Lower leg skin (tissue), 4 donors: ENCODE results near the gene CFAP73. TPM values are rescaled to one million over a fixed set of nuclear protein-coding genes. Genes with fewer than 3 reads are reported as not detected.

ENCODE experiments used
- DNase-seq, 2 donors: peaks; one replicate each; pipeline ENCODE4 v3.0.0-alpha.2; 2019; ENCODE audit warnings: low spot score in 2 of 2
- H3K4me3 ChIP-seq: fragments of 200-600 bp; sonication (generic); 2 replicates; pipeline ENCODE4 v1.5.1; 2017; ENCODE audit warnings: mild to moderate bottlenecking, low read depth; ENCODE audit not compliant: poor library complexity, severe bottlenecking
- POLR2A ChIP-seq, 2 donors: fragments of 450-650 bp; IDR thresholded peaks; one replicate each; pipeline ENCODE4 v1.6.1; 2016 to 2017; ENCODE audit warnings: antibody characterized with exemption in 2 of 2, mild to moderate bottlenecking in 1 of 2, moderate library complexity in 1 of 2
- WGBS, 2 donors: methylation state at CpG; one replicate each; pipeline ENCODE4 v1.1.5; 2018; 5-methylcytosine and 5-hydroxymethylcytosine counted together
- intact Hi-C: fragments of 100-400 bp; cut with DNase I; formaldehyde crosslinking; loops from one replicate; pipeline ENCODE4 v1.15.0; 2023; ENCODE audit warnings: low total_unique reads
- total RNA-seq, 4 donors: library from RNA; depleted of rRNA; stranded (reverse); fragments of >200 nt; gene quantifications; one replicate each; pipeline ENCODE4 v1.1.0, GENCODE V29; 2016
- TF ChIP-seq, protein P1 (sequence below), 3 donors: fragments of 450-650 bp; IDR thresholded peaks; one replicate each; pipeline ENCODE4 v1.5.1; 2016; ENCODE audit warnings: antibody characterized with exemption in 3 of 3, mild to moderate bottlenecking in 3 of 3, moderate library complexity in 2 of 3

Gene CFAP73
- total RNA-seq, 4 donors from 2014 or later: 0.38 to 4.3 (median 1.9) TPM; not detected in 1

DNA sequence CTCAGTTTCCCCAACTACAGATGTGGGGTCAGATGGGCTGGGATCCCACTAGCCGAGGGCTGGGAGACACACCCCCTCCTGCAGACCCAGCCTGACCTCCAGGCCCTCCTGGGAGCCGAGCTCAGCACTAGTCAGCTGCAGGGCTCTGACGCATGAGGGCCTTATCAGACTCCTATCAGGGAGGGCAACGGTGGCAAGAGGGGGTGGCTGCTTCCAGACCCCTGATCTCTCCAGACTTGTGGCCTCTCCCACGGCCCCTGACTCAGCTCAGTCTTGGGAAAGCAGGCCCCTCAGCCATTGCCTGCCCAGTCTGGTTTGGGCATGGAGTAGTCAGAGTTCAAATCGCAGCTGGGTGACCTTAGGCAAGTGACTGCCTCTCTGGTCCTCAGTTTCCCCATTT, 16.5 kb upstream of the CFAP73 start:
- TF ChIP-seq, protein P1, sequence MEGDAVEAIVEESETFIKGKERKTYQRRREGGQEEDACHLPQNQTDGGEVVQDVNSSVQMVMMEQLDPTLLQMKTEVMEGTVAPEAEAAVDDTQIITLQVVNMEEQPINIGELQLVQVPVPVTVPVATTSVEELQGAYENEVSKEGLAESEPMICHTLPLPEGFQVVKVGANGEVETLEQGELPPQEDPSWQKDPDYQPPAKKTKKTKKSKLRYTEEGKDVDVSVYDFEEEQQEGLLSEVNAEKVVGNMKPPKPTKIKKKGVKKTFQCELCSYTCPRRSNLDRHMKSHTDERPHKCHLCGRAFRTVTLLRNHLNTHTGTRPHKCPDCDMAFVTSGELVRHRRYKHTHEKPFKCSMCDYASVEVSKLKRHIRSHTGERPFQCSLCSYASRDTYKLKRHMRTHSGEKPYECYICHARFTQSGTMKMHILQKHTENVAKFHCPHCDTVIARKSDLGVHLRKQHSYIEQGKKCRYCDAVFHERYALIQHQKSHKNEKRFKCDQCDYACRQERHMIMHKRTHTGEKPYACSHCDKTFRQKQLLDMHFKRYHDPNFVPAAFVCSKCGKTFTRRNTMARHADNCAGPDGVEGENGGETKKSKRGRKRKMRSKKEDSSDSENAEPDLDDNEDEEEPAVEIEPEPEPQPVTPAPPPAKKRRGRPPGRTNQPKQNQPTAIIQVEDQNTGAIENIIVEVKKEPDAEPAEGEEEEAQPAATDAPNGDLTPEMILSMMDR (IDR thresholded peaks at IDR 0.05): no peak
- no peak for TF ChIP-seq POLR2A (IDR thresholded peaks at IDR 0.05)
- intact Hi-C loops: no loop called here
- 69 to 72% methylated on average over 6 of the region's 6 CpGs for WGBS, 2 donors
- no peak overlapping the region for H3K4me3 ChIP-seq
- no peak for DNase-seq

DNA sequence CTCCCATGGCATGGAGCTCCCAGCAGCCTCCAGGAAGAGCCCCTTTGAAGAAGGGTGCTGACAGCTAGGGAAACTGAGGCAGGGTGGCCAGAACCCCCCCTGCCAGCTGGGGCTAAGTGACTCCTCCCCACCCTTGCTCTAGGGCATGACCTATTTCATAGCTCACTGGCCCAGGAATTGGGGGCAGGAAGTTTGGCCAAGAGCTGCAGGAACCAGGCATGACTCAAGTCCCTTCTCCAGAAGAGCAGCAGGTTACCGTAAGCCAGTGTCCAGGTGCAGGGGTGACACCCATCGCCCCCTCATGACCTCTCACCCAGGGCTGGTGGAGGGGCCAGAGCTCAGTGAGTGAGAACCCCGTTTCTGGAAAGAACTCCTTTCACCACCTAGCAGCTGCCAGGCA, 15.9 kb upstream of the CFAP73 start:
- intact Hi-C loops: no loop called here
- no peak for DNase-seq
- 57 to 82% methylated on average over 3 of the region's 3 CpGs for WGBS, 2 donors
- no peak overlapping the region for H3K4me3 ChIP-seq
- TF ChIP-seq, protein P1 (IDR thresholded peaks at IDR 0.05): no peak
- TF ChIP-seq POLR2A (IDR thresholded peaks at IDR 0.05): no peak

DNA sequence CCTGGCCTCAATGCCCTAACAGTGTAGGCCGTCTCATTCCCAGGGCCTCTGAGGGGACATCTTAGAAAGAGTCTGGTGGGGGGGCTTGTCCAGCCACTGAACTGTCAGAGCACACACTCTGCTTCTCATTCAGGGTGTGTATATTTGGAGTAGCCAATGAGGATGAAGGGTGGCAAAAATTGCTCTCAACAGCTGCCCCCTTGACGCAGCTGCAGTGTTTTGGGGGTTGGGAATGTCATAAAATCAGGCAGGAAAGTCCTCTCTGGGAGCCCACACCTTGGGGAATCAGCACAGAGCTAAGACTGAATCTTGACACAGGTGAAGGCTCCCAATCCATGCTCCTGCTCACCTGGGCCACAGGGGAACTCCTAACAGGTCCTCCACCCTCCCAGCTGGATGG, 15.5 kb upstream of the CFAP73 start:
- intact Hi-C loops: no loop called here
- WGBS, 2 donors: 69 to 74% methylated on average over 2 of the region's 2 CpGs
- no peak overlapping the region for H3K4me3 ChIP-seq
- TF ChIP-seq, protein P1 (IDR thresholded peaks at IDR 0.05): no peak
- no peak for TF ChIP-seq POLR2A (IDR thresholded peaks at IDR 0.05)
- DNase-seq: no peak

DNA sequence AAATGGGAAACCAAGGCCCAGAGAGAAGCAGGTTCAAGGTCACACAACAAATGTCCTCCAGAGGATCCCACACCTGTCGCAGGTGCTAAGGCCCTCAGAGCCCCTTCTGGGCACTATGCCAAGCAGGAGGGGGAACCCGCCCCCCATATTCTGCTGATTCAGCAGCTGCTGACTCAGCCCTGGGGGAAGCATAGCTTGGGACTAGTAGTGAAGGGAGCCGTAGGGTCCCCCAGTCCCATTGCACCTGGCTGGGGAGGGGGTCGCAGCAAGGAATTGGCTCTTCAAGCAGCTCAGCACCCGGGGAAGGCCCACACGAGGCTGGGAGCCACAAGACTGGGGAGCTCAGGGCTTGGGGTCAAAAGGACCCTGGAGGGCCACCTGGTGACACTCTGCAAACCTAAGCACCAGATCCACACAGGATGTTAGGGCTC, 15.0 kb upstream of the CFAP73 start:
- TF ChIP-seq POLR2A (IDR thresholded peaks at IDR 0.05): no peak
- TF ChIP-seq, protein P1 (IDR thresholded peaks at IDR 0.05): no peak
- no peak overlapping the region for H3K4me3 ChIP-seq
- DNase-seq: no peak
- WGBS, 2 donors: 42 to 71% methylated on average over 5 to 6 of the region's 6 CpGs
- intact Hi-C loops: no loop called here

DNA sequence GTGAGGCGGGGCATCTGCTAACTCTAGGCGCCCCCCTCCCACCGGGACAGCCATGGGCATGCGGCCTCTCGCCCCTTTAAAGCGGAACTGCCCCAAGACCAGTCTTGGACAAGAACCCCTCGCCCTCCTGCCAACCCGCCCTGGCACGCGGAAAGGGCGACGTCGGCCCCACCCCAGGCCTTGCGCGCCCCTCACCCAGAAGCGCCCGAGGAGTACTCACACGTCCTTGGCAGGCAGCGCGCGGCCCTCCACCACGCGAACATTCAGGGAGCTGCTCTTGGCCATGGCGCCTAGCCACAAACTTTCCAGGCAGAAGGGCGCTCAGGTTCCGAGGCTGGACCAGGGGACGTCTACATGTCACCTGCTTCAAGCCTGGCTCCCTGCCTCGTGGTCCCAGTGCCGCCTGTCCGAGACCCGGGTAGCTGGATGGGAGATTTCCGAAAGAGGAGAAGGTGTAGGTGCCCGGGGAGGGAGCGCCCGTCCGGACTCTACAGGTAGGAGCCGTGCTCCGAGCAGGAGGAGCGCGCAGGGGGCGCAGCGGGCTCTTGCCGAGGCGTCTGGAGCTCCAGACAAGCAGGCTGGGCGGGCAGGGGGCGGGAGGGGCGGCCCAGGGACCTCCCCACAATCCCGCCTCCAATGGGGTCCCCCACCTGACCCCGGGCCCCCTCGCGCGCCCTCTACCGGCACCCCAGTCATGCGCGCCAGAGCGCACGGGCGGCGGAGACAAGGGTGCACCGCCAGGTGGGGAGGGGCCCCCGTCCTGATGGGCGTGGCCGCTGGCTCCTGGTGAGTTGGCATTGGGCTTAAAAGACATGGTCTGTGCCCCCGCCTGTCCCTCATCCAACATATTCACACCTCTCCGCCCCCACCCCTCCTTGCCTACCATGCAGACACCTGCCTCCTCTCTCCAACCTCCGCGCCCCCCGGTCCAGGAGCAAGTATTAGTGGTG, 14.1 kb upstream of the CFAP73 start, which contains the start of gene RASAL1:
Gene RASAL1 (minus strand): TSS at position 584 of the 950 bp plus-strand sequence. CDS start 299 bp downstream, at position 285.
- intact Hi-C loops: no loop called here
- H3K4me3 ChIP-seq: no peak within 1 kb of the TSS
- peak in 1 of 2 donors; percentile 42 for DNase-seq
- TF ChIP-seq, protein P1 (IDR thresholded peaks at IDR 0.05): no peak
- TF ChIP-seq POLR2A (IDR thresholded peaks at IDR 0.05): no peak
- WGBS, 2 donors: 2 to 7% methylated on average over 29 to 32 of the region's 68 CpGs
